Fibroblast of skin of right biceps (primary cell): ENCODE data around the gene LIPI.
"Not testable (repeated sequence)": the region's sequence is repeated elsewhere in the genome, so short reads cannot be mapped to it uniquely, and the experiment has no call there.

Experiments used
- DNase-seq: peaks from one replicate; pipeline ENCODE4 v3.0.0-alpha.2; 2013

LIPI gene

DNA sequence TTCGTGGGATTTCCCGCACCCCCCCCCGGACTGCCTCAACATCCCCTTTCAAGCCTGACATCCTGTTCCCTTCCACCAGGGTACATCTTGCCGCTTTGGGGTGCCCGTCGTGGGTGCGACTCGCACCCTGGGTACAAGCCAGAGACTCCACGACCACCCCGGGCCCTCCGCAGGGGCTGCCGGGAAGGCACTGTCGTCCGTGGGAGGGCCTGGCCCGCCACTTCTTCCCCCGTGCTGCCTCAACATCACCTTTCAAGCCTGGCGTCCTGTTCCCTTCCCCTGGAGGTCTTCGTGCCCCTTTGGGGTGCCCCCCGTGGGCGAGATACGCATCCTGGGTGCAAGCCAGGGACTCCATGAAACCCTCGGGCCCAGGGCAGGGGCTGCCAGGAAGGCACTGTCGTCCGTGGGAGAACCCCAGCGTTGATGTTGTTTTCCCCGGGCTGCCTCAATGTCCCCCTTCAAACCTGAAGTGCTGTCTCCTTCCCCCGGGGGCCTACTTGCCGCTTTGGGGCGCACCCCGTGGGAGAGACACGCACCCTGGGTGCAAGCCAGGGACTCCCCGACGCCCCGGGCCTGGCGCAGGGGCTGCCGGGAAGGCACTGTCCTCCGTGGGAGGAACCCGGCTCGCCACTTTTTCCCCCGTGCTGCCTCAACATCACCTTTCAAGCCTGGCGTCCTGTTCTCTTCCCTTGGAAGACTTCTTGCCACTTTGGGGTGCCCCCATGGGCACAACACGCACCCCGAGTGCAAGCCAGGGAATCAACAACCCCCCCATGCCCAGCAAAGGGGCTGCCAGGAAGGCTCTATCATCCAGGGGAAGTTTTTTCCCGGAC lies 138.6 kb downstream of the LIPI start:
- no peak for DNase-seq

DNA sequence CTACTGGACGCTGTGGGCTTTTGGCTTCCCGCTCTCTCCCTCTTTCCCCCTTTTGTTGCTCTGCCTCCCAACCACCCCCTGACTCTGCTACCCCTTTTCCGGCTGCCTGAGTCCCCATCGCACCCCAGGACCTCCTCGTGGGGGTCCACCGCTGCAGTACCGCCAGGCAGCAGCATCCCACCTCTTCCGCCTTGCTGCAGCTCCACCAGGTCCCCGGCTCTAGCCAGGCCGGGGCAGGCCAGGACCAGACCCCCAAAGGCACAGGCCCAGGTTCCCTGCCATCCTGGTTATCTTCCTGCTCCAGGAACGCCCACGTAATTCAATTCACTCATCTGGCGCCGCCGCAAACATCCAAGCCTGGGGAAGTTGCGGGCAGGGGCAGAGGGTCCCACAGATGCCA lies 139.8 kb downstream of the LIPI start:
- DNase-seq = no peak

DNA sequence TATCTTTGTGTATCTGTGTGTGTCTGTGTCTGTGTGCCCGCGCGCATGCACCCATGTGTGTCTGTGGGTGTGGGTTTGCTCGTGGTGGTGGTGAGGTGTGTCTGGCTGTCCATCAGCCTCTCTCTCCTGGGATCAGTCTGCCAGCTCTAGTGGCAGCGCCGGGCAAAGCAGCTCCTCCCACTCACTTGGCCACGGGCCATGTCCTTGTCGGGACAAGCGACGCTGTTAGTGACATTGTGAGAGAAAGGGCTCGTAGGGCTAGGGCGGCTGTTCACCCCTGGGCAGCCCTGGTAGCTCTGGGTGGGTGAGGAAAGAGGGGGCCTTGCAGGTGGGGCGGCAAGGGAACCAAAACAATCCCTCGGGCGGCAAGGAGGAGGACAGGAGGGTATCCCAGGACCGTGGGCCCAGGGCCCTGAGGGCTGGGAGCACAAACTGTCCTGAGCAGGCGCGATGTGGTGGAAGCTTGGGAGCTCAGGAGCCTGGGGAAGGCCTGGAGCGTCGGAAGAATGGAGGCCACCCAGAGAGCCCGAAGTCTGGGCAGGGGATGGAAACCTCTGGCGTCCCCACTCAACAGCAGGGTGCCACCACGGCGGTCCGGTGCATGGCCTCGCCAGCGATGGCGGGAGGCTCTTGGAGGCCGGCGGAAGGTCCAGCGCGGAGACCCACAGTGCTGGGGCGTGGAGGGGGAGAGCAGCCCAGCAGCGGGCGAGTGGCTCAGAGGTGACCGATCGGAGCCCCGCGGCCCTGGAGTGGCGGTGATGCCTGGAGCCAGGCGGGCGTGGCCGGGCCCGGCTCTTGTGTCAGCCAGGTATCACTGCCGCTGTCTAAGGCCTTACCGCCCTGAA lies 140.5 kb downstream of the LIPI start:
- DNase-seq = no peak

DNA sequence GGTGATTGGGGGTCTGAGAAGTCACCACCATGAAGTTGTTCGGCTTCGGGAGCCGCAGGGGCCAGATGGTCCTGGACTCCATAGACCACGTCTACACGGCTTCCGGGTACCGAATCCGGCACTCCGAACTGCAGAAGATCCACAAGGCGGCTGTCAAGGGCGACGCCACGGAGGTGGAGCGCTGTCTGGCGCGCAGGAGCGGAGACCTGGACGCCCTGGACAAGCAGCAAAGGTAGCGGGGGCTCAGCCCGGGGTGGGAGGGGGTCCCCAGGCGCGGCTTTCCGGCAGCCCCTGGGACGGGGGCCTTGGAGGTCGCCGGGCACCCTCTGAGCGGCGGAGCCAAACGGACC lies 146.5 kb downstream of the LIPI start:
- no peak for DNase-seq

DNA sequence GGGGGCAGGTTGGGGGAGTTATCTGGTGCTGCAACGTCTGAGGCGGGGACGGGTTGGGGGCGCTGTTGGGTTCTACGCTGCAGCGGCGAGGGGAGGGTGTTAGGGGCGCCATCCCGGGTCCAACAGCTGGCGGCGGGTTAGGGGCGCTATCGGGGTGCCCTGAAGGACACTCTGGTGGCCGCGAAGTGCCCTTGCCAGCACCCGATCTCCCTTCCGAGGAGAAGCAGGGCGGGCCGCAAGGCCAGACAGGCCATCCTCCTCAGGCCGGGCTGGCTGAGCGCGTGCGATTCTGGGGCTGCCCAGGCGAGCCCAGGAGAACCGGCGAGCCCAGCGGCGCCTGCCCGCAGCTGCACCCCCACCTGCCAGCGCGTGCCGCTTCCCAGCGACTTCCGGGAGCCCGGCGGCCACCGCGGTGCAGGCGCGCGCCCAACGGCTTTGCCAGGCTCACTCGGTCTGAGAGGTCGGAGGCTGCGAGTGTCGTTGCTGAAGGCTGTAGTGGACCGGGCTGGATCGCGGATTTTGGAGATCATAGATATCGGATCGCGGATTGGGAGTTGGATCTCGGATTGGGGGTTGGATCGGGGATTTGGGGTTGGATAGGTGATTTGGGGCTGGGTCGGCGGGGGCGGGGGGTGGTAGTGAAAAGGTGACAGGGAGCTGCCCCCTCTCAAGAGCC lies 147.0 kb downstream of the LIPI start:
- not testable (repeated sequence) for DNase-seq

DNA sequence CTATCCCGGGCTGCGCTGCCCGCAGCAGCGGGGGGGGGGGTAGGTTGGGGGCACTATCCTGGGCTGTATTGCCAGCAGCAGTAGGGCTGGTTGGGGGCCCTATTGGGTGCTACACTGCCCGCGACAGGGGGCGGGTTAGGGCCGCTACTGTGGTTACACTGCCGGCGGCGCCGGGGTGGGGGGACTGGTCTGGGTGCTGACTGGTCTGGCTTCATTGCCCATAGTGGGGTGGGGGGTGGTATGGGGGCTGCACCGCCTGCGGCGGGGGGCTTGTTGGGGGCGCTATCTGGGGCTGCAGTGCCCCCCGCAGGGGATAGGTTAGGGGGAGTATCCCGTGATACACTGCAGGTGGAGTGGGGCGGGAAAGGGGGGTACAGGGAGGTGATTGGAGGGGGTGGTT lies 148.1 kb downstream of the LIPI start:
- DNase-seq = not testable (repeated sequence)

DNA sequence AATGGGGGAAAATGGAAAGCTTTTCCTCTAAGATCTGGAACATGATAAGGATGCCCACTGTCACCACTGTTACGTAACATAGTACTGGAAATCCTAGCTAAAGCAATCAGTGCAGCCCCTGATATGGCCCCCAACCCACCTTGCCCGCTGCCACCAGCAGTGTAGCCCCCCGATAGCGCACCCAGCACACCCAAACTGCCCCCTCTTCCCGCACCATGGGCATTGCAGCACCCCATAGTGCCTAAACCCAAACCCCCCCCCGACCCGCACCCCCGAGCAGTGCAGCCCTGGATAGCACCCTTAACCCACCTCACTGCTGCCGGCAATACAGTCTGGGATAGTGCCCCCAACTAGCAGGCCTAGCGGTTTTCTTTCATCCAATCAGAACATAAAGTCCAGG lies 148.9 kb downstream of the LIPI start:
- not testable (repeated sequence) for DNase-seq

DNA sequence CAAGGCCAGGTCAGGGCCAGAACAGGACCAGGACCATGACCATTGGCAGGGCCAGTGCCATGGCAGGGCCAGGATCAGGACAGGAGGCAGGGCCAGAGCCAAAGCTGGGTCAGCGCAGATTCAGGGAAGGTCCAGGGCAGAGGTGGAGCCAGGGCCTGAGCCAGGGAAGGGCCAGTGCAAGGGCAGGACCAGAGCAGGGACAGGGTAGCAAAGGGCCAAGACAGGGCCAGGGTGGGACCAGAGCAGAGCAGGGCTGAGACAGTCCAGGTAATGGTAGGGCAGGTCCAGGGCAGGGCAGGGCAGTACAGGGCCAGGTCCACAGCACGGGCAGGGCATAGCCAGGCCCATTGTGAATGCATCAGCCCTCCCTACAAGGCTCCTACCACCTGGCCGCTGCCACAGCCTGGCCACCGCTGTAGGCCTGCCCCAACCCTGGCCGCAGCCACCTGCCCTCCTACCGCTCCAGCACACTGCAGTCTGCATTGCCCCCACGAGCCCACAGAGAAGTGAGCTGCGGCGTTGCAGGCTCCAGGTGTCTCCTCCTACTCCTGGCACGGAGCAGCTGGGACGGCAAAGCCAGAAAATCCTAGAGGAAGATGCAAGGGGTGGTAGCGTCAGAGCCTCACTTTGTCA lies 151.6 kb downstream of the LIPI start:
- not testable (repeated sequence) for DNase-seq
